Thyroid gland (tissue), 4 donors: ENCODE measurements around the gene PHACTR3. TPM values are rescaled to one million over a fixed set of nuclear protein-coding genes. Genes with fewer than 3 reads are reported as not detected.

Experiments
- DNase-seq, 2 donors: peaks; one replicate each; pipeline ENCODE4 v3.0.0-alpha.2; 2019
- H3K27ac ChIP-seq, 3 donors: fragments of 200-600 bp; sonication (generic); 1 replicate in 2 of 3; 2 replicates in 1 of 3; pipeline ENCODE4 v1.5.1; 2016 to 2019; ENCODE audit warnings: mild to moderate bottlenecking in 1 of 3, moderate library complexity in 1 of 3
- H3K27me3 ChIP-seq: fragments of 200-600 bp; sonication (generic); one replicate; pipeline ENCODE4 v1.5.1; 2019
- H3K36me3 ChIP-seq, 2 donors: fragments of 200-600 bp; sonication (generic); one replicate each; pipeline ENCODE4 v1.5.1; 2016 to 2019
- H3K4me1 ChIP-seq, 2 donors: fragments of 200-600 bp; sonication (generic); one replicate each; pipeline ENCODE4 v1.5.1; 2017 to 2019
- H3K4me3 ChIP-seq, 3 donors: fragments of 200-600 bp; sonication (generic); replicated peaks in 1 of 3; 1 replicate in 2 of 3; 2 replicates in 1 of 3; pipeline ENCODE4 v1.5.1; 2016; ENCODE audit warnings: mild to moderate bottlenecking in 1 of 3
- H3K9me3 ChIP-seq: fragments of 200-600 bp; sonication (generic); one replicate; pipeline ENCODE4 v1.5.1; 2017
- CTCF ChIP-seq, 6 experiments: fragments of 200-600 bp in 3 of 6; fragments of 450-650 bp in 3 of 6; sonication (generic) in 3 of 6; IDR thresholded peaks; one replicate each; pipeline ENCODE4 v1.5.1; 2016 to 2019; ENCODE audit warnings: antibody characterized with exemption in 6 of 6, mild to moderate bottlenecking in 2 of 6, inconsistent platforms in 1 of 6, moderate library complexity in 1 of 6
- POLR2A ChIP-seq, 2 donors: fragments of 450-650 bp; IDR thresholded peaks; one replicate each; pipeline ENCODE4 v1.6.1; 2017; ENCODE audit warnings: antibody characterized with exemption in 2 of 2, mild to moderate bottlenecking in 2 of 2, moderate library complexity in 1 of 2
- WGBS, 2 donors: methylation state at CpG; one replicate each; pipeline ENCODE4 v1.1.5; 2017; 5-methylcytosine and 5-hydroxymethylcytosine counted together
- intact Hi-C: fragments of 100-400 bp; cut with DNase I; formaldehyde crosslinking; loops from one replicate; pipeline ENCODE4 v1.15.1; 2023
- total RNA-seq, 4 donors: library from RNA; depleted of rRNA; stranded (reverse); fragments of >200 nt; gene quantifications; one replicate each; pipeline ENCODE4 v1.2.3, GENCODE V29; 2016

PHACTR3 gene
- total RNA-seq, 4 donors from 2014 or later, result 2.4 TPM; not detected in 3

- DNase-seq, result no peak
- H3K27me3 ChIP-seq, result no peaks in the 10 kb centered on the region
- no peaks in the 10 kb centered on the region for H3K36me3 ChIP-seq
- no peak for TF ChIP-seq POLR2A (IDR thresholded peaks at IDR 0.05)
- no peak for TF ChIP-seq CTCF (IDR thresholded peaks at IDR 0.05)
- WGBS, 2 donors, result 67 to 70% methylated on average over 3 of the region's 3 CpGs
- intact Hi-C loops, result no loop called here
- H3K4me1 ChIP-seq, result no peaks in the 10 kb centered on the region
- H3K27ac ChIP-seq, result no peak overlapping the region
- H3K4me3 ChIP-seq, result no peak overlapping the region
- H3K9me3 ChIP-seq, result no peaks in the 10 kb centered on the region
Measured at GRCh38 chr20:59636766-59637370, 32.5 kb downstream of the PHACTR3 start.

GRCh38 chr20:59640267-59640666 is 35.9 kb downstream of the PHACTR3 start:
- no peak for TF ChIP-seq POLR2A (IDR thresholded peaks at IDR 0.05)
- TF ChIP-seq CTCF (IDR thresholded peaks at IDR 0.05), result no peak
- Histone ChIP-seq H3K4me3 (no peak overlapping the region), H3K4me1 (no peaks in the 10 kb centered on the region), H3K36me3 (no peaks in the 10 kb centered on the region), H3K27me3 (no peaks in the 10 kb centered on the region), H3K9me3 (no peaks in the 10 kb centered on the region), H3K27ac (no peak overlapping the region)
- intact Hi-C loops, result no loop called here
- no peak for DNase-seq
- WGBS, 2 donors, result 85 to 91% methylated on average over 5 of the region's 5 CpGs

GRCh38 chr20:59643615-59644061 is 39.3 kb downstream of the PHACTR3 start:
- no peaks in the 10 kb centered on the region for H3K36me3 ChIP-seq
- no peaks in the 10 kb centered on the region for H3K4me1 ChIP-seq
- intact Hi-C loops, result no loop called here
- TF ChIP-seq CTCF (IDR thresholded peaks at IDR 0.05), result no peak
- no peak overlapping the region for H3K27ac ChIP-seq
- no peak overlapping the region for H3K4me3 ChIP-seq
- whole genome bisulfite sequencing, 2 donors, result 70 to 77% methylated on average over 12 of the region's 12 CpGs
- no peaks in the 10 kb centered on the region for H3K9me3 ChIP-seq
- H3K27me3 ChIP-seq, result no peaks in the 10 kb centered on the region
- DNase-seq, result no peak

- no peak for TF ChIP-seq POLR2A (IDR thresholded peaks at IDR 0.05)
- TF ChIP-seq CTCF (IDR thresholded peaks at IDR 0.05), result no peak
- Histone ChIP-seq H3K27me3 (no peaks in the 10 kb centered on the region), H3K9me3 (no peaks in the 10 kb centered on the region), H3K4me1 (no peaks in the 10 kb centered on the region), H3K27ac (no peak overlapping the region), H3K4me3 (no peak overlapping the region), H3K36me3 (no peaks in the 10 kb centered on the region)
- no peak for DNase-seq
- intact Hi-C loops, result no loop called here
- 90 to 91% methylated on average over 10 of the region's 10 CpGs for WGBS, 2 donors
Measured at GRCh38 chr20:59644371-59644939, 40.1 kb downstream of the PHACTR3 start.

- no peaks in the 10 kb centered on the region for H3K4me1 ChIP-seq
- 77 to 85% methylated on average over 9 of the region's 9 CpGs for WGBS, 2 donors
- TF ChIP-seq POLR2A (IDR thresholded peaks at IDR 0.05) (no peak), CTCF (IDR thresholded peaks at IDR 0.05) (no peak)
Measured at GRCh38 chr20:59645271-59645670, 40.9 kb downstream of the PHACTR3 start.

More at GRCh38 chr20:59645271-59645670, 40.9 kb downstream of the PHACTR3 start:
- no peaks in the 10 kb centered on the region for H3K36me3 ChIP-seq
- no peak overlapping the region for H3K27ac ChIP-seq
- no peaks in the 10 kb centered on the region for H3K9me3 ChIP-seq
- H3K27me3 ChIP-seq, result no peaks in the 10 kb centered on the region
- no peak overlapping the region for H3K4me3 ChIP-seq
- intact Hi-C loops, result no loop called here
- no peak for DNase-seq
